Measurements from ENCODE around the gene CGNL1. TPM values are rescaled to one million over a fixed set of nuclear protein-coding genes. Genes with fewer than 3 reads are reported as not detected.

The CGNL1 gene
- total RNA-seq, 6 donors from 2014 or later: 40.1 to 81.8 (median 63.0) TPM

GRCh38 chr15:57476533-57476975 is 100.2 kb downstream of the CGNL1 start:
- DNase-seq (no peak), ATAC-seq (ENCODE audit: low FRiP score in 2 of 2) (peak in 1 of 2 donors; percentile 22)
- H3K9me3 ChIP-seq: no peaks in the 10 kb centered on the region
- H3K36me3 ChIP-seq: no peaks in the 10 kb centered on the region
- peaks cover 3 to 12% (median 9%) of the 10 kb centered on the region in 4 donors for H3K4me1 ChIP-seq
- 57 to 74% methylated on average over 5 of the region's 5 CpGs for whole genome bisulfite sequencing, 2 donors
- no peaks in the 10 kb centered on the region for H3K27me3 ChIP-seq
- no peak overlapping the region for H3K4me3 ChIP-seq
- no peak for TF ChIP-seq CTCF (IDR thresholded peaks at IDR 0.05)
- H3K27ac ChIP-seq: no peak overlapping the region

DNA sequence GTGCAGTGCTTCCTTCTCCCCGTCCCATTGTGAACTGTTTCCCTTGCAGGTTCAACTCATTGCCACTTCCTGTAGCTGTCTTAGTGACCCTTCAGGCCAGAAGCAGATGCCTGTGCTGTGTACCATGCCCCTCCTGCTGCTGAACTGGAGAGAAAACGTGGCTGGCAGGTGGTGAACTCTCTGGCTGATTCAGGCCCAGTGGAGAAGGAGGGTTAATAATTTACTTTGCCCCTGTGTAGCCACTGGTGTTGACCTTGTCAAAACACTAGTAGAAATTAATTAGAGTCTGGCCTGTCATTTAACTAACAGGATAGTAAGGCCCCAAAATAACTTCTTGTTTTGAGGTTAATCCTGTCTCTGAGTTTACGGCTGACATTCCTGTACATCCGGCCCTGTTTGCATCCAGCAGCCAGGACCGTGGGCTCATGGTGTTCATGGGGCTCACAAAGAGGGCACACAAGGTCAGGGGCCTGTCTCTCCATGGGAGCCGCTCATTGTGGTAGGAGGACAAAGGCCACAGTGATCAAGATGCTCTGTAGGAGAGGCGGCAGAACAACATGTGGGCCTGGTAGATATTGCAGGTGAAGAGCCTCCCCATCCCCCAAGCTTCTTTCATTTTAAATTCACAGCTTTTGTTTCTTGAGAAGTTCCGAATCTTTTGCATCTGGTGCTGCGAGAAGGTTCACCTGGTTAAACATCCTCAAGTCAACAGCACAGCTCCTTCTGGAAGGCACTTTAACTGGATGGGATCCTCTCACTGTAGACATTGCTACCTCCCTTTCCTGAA is 101.6 kb downstream of the CGNL1 start:
- TF ChIP-seq POLR2A (IDR thresholded peaks at IDR 0.05) (no peak), POLR2AphosphoS5 (IDR thresholded peaks at IDR 0.05) (no peak), CTCF (IDR thresholded peaks at IDR 0.05) (no peak)
- ATAC-seq (ENCODE audit: low FRiP score in 2 of 2) (peak in 1 of 2 donors; percentile 62), DNase-seq (peak in 1 of 2 donors; percentile 32)
- Histone ChIP-seq H3K27ac (peak overlapping the region in 2 of 4 donors; percentile 15 to 21), H3K9me3 (no peaks in the 10 kb centered on the region), H3K27me3 (no peaks in the 10 kb centered on the region), H3K4me1 (peaks cover 3 to 12% (median 9%) of the 10 kb centered on the region in 4 donors), H3K4me3 (no peak overlapping the region), H3K36me3 (no peaks in the 10 kb centered on the region)
- 62 to 67% methylated on average over 8 to 9 of the region's 9 CpGs for WGBS, 2 donors

- Histone ChIP-seq H3K36me3 (no peaks in the 10 kb centered on the region), H3K9me3 (no peaks in the 10 kb centered on the region), H3K27me3 (no peaks in the 10 kb centered on the region), H3K4me3 (no peak overlapping the region), H3K27ac (no peak overlapping the region), H3K4me1 (peaks cover 3 to 12% (median 9%) of the 10 kb centered on the region in 4 donors)
- ATAC-seq (ENCODE audit: low FRiP score in 2 of 2): no peak
- no peak for DNase-seq
- 55 to 74% methylated on average over 1 of the region's 1 CpG for WGBS, 2 donors
- TF ChIP-seq POLR2AphosphoS5 (IDR thresholded peaks at IDR 0.05): no peak
- no peak for TF ChIP-seq CTCF (IDR thresholded peaks at IDR 0.05)
- TF ChIP-seq EP300 (IDR thresholded peaks at IDR 0.05): no peak
- TF ChIP-seq POLR2A (IDR thresholded peaks at IDR 0.05): no peak
Observed at GRCh38 chr15:57479005-57479404, 102.7 kb downstream of the CGNL1 start.

DNA sequence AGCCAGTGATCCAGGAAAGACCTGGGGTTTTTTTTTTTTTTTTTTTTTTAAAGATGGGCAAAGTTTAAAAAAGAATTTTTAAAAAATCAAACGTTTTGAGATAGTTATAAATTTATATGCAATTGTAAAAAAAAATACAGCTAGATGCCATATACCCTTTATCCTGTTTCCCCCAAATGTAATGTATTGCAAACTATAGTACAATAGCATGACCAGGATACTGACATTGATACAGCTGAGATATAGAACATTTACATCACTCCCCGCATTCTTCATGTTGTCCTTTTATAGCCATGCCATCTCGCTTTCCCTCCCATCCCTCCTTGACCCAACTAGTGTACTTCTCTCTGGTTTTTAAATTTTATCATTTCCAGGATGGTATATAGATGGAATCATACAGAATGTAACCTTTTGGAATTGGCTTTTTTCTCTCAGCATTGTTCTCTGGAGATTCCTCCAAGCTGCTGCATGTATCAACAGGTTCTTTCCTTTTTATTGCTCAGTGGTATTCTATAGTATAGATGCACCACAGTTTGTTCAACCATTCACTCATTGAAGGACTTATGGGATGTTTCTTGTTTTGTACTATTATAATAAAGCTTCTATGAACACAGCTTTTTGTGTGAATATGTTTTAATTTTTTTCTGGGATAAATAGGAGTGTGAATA is 104.9 kb downstream of the CGNL1 start:
- TF ChIP-seq EP300 (IDR thresholded peaks at IDR 0.05): no peak
- TF ChIP-seq POLR2AphosphoS5 (IDR thresholded peaks at IDR 0.05): no peak
- no peak for TF ChIP-seq POLR2A (IDR thresholded peaks at IDR 0.05)
- TF ChIP-seq CTCF (IDR thresholded peaks at IDR 0.05): no peak
- H3K27me3 ChIP-seq: no peaks in the 10 kb centered on the region
- H3K9me3 ChIP-seq: no peaks in the 10 kb centered on the region
- peaks cover 3 to 14% (median 9%) of the 10 kb centered on the region in 4 donors for H3K4me1 ChIP-seq
- WGBS, 2 donors: 83 to 87% methylated on average over 3 of the region's 3 CpGs
- no peaks in the 10 kb centered on the region for H3K36me3 ChIP-seq
- no peak overlapping the region for H3K4me3 ChIP-seq
- H3K27ac ChIP-seq: no peak overlapping the region
- no peak for DNase-seq
- no peak for ATAC-seq (ENCODE audit: low FRiP score in 2 of 2)

Measured in upper lobe of left lung (tissue), 6 donors.